Measurements from ENCODE around the gene UNK. TPM values are rescaled to one million over a fixed set of nuclear protein-coding genes. Genes with fewer than 3 reads are reported as not detected.

The UNK gene
- total and polyA plus RNA-seq, 2 of the 13 experiments (the other 11 are each of a cell fraction or from before 2014, with no cell fraction given): 31.6 to 33.0 TPM

GRCh38 chr17:75844530-75845057 lies 60.0 kb downstream of the UNK start (continued):
- no peak for TF ChIP-seq ZNF44 (CRISPR knock-in tag; IDR thresholded peaks at IDR 0.05)
- TF ChIP-seq MAZ (IDR thresholded peaks at IDR 0.05; ENCODE audit: borderline replicate concordance, low read depth, low read length): peak; percentile 10; the same call in 1 of the 2 replicates
- peak; percentile 17; the same call in 1 of the 2 replicates for TF ChIP-seq MAZ (CRISPR knock-in tag; IDR thresholded peaks at IDR 0.05; ENCODE audit: low read depth)
- no peak for TF ChIP-seq GFI1 (CRISPR knock-in tag; IDR thresholded peaks at IDR 0.05; ENCODE audit: borderline replicate concordance)
- no peak for TF ChIP-seq ZNF567 (CRISPR knock-in tag; IDR thresholded peaks at IDR 0.05; ENCODE audit: borderline replicate concordance)
- TF ChIP-seq DBP (CRISPR knock-in tag; IDR thresholded peaks at IDR 0.05; ENCODE audit: not compliant biosample characterization): no peak
- no peak for TF ChIP-seq AFF4 (CRISPR knock-in tag; IDR thresholded peaks at IDR 0.05)
- TF ChIP-seq ZNF570 (CRISPR knock-in tag; IDR thresholded peaks at IDR 0.05; ENCODE audit: borderline replicate concordance): no peak
- TF ChIP-seq TCF7L2 (IDR thresholded peaks at IDR 0.05; ENCODE audit: low read depth, low read length): no peak
- TF ChIP-seq ZNF276 (CRISPR knock-in tag; IDR thresholded peaks at IDR 0.05; ENCODE audit: low read depth): no peak
- no peak for TF ChIP-seq ZNF382 (CRISPR knock-in tag; IDR thresholded peaks at IDR 0.05; ENCODE audit: borderline replicate concordance)
- TF ChIP-seq POLR2G (IDR thresholded peaks at IDR 0.05; ENCODE audit: low read depth, low read length): no peak
- TF ChIP-seq HNRNPLL (IDR thresholded peaks at IDR 0.05; ENCODE audit: low read depth, low read length, poor library complexity, severe bottlenecking): no peak
- TF ChIP-seq CC2D1A (CRISPR knock-in tag; IDR thresholded peaks at IDR 0.05): no peak
- no peak for TF ChIP-seq CHD2 (IDR thresholded peaks at IDR 0.05; ENCODE audit: low read depth, low read length)
- no peak for TF ChIP-seq ZNF207 (IDR thresholded peaks at IDR 0.05; ENCODE audit: borderline replicate concordance)
- no peak for TF ChIP-seq ZNF546 (CRISPR knock-in tag; conservative IDR thresholded peaks at IDR 0.05)
- no peak for TF ChIP-seq ZNF256 (CRISPR knock-in tag; conservative IDR thresholded peaks at IDR 0.05)
- no peak for TF ChIP-seq EP300 (IDR thresholded peaks at IDR 0.05; ENCODE audit: low read depth in 2 of 2, low read length in 2 of 2)
- TF ChIP-seq EP300 (CRISPR knock-in tag; IDR thresholded peaks at IDR 0.05; ENCODE audit: borderline replicate concordance): 0 out of 2 replicates have a peak, but pooled peaks have one; percentile 3
- no peak for TF ChIP-seq ZBTB33 (CRISPR knock-in tag; IDR thresholded peaks at IDR 0.05)
- no peak for TF ChIP-seq NFATC3 (CRISPR knock-in tag; IDR thresholded peaks at IDR 0.05)
- no peak for TF ChIP-seq ZNF331 (CRISPR knock-in tag; IDR thresholded peaks at IDR 0.05)

All from HepG2 (cell line).